Activated effector memory CD4-positive, alpha-beta T cell treated with anti-CD3 and anti-CD28 coated beads, Interleukin-2, amount 50 U/mL, for 16 hours (primary cell): Measurements from ENCODE around the gene FBLIM1.

ENCODE experiments used
- DNase-seq: peaks from one replicate; pipeline ENCODE4 v3.0.0-alpha.2; 2020

Gene FBLIM1

DNA sequence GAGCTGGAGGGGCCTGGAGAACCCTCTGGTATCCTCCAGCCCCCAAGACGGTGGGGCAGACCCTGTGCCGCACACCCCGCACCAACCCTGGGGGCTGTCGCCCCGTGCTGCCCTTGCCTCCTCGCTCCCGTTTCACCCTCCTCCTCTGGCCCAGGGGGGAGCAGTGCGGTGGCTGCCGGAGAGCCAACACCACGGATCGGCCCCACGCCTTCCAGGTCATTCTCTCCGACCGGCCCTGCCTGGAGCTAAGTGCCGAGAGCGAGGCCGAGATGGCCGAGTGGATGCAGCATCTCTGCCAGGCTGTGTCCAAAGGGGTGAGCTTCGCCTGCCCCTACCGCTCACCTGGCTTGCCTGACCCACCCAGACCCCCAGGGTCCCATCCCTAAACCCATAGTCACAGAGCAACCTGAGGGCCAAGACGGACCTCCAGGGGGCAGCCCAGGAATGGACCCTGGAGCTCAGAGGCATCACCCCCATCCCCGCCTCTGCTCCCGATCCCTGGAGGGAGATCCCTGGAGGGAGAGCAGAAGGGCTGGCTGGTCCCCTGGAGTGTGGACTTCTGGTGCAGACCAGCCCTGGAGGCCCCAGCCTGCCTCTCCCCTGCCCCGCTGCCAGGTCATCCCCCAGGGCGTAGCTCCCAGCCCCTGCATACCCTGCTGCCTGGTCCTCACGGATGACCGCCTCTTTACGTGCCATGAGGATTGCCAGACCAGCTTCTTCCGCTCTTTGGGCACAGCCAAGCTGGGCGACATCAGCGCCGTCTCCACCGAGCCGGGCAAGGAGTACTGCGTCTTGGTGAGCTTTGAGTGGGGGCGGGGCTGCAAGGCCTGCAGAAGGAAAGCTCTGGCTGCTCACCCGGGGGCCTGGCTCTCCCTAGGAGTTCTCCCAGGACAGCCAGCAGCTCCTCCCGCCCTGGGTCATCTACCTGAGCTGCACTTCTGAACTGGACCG is 26.6 kb upstream of the FBLIM1 start:
- DNase-seq = no peak

DNA sequence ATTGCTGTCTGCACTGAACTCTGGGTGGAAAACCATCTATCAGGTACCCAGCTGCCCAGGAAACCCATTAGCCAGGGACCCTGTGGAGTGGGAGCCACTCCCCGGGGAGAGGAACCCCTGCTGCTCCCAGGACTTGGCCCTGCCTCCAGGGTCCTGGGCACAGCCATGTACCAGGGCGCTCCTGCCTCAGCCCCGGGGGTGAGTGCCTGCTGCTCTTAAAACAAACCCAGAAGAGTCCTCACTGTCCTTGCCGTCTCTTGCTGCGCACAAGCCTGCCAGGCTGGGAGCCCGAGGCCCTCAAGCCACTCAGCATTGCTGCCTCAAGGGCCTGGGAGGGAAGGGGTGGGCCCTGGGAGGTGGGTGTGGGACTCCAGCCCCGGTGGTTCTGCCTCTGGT is 25.9 kb upstream of the FBLIM1 start:
- DNase-seq = no peak

DNA sequence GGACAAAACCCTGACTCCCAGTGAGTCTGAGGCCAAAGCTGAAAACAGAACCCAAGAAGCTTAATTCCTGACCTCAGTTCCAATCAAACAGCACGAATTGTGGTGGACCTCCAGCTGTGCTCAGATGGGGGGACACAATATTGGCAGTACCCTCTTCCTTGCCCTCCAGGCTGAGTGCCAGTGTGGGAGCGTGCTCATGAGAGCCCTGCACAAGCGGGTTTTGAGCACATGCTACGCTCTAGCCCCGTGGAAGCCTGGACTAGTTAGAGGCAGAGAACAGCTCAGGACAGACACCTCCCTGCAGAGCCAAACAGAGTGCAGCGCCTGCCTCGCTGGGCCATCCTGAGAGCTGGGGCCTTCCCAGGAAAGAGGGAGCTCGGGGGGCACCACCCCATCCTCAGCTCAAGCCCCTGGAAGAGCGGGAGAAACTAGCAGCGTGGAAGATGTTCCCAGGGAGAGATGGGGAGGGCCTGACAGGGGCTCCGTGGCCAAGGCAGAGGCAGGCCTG is 25.3 kb upstream of the FBLIM1 start:
- DNase-seq = no peak

DNA sequence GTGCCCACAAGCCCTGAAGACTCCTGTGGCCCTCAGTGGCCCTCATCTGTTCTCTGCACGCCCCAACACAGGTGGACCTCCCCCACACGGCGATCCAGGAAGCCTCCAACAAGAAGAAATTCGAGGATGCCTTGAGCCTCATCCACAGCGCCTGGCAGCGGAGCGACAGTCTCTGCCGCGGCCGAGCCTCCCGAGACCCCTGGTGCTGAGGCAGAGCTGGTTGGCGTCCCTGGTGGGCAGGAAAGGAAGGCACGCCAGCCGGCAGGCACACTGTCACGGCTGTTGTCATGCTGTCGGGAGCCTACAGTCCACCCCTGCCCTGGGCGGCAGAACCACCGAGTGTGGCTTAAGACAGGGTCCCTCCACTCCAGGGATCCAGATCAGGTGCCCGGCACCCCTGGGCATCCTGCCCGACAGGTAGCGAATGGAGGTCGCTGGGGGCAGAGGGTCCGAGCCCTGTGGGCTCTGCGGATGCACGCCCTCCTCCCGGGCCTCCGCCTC is 24.8 kb upstream of the FBLIM1 start:
- DNase-seq = no peak

DNA sequence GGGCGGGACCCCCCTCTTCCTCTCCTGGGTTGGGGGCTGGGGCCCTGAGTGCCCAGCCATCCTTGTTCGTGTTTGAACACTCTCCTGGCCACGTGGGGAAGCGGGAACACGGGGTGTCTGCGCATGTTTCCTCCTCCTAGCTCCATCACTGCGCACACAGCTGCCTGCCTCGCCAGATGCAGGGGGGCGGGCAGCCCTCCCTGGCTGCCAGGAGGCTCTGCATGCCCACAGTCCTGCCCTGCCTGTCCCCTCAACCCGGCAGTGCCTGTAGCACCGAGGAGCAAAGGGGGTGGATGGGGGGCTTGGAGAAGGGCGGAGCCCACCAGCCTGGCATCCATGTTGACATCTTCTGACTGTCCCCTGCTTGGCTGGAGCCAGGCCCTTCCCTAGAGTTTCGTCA is 24.3 kb upstream of the FBLIM1 start:
- DNase-seq = no peak

DNA sequence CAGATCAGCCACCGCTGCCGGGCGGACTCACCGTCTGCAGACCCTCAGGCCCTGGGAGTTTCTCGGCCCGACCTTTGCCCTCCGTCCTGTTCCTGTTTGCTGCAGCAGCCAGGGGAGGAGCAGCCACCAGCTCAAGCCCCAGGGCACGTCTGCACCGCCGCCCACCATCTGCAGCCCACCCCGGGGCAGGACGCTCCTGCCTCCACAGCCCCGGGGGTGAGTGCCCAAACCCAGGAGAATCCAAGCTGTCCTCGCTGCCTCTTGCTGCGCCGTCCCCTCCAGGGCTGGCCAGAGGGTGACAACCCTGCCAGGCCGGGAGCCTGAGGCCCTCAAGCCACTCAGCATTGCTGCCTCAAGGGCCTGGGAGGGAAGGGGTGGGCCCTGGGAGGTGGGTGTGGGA is 23.7 kb upstream of the FBLIM1 start:
- no peak for DNase-seq

DNA sequence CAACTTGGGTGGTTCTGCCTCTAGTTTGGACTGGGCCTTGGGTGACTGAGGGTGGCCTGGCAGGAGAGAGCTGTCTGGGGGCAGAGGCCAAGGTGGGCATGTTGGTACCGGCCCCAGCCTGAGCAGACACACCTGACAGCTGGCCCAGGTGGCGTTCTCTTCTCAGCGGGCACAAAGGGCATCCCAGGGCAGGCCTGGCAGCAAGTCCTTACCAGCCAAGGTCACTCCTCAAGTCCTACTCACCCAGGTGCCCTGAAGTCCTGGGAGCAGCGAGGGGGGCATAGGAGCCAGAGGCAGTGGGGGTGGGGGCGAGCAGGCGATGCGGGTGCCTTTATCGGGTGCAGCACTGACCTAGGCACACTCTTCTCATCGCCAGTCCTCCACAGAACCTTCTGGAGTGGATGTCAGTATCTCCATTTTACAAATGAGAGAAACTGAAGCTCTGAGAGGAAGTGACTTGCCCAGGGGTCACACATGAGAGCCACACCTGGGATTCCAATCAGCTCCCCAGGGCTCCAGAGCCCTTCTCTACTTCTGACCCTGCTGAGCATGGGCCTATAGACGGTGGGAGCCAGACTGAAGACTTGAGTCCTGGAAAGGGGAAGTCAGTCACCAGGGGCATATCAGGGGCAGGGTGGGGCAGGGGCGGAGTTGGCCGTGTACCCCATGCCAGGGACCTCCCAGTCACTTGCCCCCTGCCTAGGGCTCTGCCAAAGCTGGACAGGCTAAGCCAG is 23.1 kb upstream of the FBLIM1 start:
- no peak for DNase-seq

DNA sequence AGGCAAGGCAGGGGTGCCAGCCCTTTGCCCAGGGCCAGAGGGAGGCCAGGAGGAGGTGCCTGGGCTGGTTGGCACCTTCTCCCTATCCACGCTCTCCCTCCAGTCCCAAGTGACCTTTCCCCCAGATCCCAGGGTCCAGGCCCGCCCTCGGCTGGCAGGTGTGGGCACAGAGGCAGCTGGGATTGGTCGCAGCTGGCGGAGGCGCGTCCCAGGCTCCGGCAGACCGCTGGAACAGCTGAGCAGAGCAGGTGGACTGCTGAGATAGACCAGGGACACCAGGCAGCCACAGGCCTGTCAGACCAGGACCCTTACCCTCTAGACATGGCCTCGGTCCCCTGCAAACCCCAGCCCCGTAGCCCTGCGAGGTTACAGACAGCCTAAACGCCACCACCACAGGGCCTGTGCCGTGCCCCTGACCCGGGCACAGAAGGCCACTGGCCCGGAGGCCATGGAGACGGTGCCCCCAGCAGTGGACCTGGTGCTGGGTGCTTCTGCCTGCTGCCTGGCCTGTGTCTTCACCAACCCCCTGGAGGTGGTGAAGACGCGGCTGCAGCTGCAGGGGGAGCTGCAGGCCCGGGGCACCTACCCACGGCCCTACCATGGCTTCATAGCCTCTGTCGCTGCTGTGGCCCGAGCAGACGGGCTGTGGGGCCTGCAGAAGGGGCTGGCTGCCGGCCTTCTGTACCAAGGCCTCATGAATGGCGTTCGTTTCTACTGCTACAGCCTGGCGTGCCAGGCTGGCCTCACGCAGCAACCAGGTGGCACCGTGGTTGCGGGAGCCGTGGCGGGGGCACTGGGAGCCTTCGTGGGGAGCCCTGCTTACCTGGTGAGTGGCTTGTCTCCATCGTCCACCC is 22.3 kb upstream of the FBLIM1 start, which contains the start of gene SLC25A34:
Gene SLC25A34, plus strand, starts transcription at position 221 of the 854 bp plus-strand sequence. Its CDS starts 228 bp downstream, at position 449.
- DNase-seq = no peak

DNA sequence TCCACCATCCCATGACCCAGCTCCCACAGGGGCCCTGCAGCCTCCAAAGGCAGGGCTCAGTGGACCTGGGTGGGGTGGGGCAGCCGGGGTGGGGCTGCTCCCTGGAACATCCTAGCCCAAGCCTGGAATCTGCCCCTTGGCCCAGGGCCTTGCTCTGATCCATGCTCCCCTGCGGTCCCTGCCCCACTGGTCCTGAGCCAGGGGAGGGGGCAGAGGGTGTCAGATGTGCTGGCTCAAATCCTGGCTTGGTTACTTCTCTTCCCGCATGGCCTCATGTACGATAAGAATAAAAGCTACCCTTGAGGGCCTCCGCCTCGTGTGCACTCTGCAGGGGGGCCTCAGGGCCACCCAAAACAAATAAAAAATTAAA is 21.7 kb upstream of the FBLIM1 start:
- DNase-seq = no peak

DNA sequence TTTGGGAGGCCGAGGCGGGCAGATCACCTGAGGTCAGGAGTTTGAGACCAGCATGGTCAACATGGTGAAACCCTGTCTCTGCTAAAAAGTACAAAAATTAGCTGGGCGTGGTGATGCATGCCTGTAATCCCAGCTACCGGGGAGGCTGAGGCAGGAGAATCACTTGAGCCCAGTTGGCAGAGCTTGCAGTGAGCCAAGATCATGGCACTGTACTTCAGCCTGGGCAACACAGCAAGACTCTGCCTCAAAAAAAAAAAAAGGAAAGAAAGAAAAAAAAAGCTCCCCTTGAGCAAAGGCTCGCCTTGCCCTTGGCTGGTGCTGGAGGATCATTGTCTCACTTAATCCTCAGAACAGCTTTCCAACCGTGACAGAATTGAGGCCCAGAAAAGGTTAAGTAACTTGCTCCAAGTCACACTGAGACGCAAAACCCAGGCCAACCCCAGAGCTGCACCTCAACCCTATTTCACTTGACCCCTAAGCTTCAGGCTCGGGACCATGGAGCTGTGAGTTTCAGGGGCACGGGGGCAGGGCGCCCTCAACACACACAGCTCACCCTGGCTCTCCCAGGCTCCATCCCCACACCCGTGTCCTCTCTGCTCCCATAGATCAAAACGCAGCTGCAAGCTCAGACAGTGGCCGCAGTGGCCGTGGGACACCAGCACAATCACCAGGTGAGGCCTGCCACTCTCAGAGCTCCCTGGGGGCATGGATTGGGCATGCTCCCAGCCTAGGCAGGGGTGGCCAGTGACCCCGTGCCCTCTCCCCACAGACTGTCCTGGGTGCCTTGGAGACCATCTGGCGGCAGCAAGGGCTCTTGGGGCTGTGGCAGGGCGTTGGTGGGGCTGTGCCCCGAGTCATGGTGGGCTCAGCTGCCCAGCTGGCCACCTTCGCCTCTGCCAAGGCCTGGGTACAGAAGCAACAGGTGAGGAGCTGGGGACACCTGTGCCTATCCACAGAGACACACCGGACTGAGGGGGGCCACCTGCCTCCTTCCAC is 21.0 kb upstream of the FBLIM1 start:
- DNase-seq = no peak

DNA sequence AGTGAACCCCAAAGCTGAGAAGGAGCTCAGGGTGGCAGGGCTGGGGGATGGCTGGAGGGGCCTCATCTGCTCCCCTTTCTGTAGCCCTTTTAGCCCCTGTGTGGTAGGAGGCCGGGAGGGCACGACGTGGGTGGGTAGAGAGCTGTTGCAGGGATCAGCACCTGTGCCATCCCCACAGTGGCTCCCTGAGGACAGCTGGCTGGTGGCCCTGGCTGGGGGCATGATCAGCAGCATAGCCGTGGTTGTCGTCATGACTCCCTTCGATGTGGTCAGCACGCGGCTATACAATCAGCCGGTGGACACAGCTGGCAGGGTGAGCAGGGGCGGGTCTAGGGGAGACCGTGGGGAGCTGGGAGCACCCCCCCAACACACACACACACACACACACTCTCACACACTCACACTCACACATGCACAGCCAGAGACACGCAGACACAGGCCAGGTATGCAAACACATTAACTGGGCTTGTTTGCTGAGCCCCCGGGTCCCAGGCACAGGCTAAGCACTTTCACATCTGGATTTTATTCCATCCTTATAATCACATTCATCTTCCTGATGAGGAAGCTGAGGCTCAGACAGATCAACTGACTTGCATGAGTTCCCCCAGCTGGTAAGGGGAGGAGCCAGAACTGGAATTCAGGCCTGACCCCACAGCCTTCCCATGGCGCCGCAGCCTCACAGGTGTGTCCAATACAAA is 20.0 kb upstream of the FBLIM1 start:
- DNase-seq = no peak

DNA sequence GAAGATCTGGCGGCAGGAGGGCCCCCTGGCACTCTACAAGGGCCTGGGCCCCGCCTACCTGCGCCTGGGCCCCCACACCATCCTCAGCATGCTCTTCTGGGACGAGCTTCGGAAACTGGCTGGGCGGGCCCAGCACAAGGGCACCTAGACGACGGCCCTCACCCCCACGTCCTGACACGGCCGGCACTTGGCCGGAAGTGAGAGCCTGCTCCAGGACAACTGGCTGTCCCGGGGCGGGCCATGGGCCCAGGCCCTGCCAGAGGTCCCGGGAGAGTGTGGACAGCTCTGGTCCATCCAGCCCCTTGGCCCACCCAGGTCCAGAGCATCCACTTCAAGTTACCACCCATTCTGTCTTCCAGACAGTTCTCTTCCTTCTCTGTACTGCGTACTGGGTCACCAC is 19.3 kb upstream of the FBLIM1 start:
- no peak for DNase-seq

DNA sequence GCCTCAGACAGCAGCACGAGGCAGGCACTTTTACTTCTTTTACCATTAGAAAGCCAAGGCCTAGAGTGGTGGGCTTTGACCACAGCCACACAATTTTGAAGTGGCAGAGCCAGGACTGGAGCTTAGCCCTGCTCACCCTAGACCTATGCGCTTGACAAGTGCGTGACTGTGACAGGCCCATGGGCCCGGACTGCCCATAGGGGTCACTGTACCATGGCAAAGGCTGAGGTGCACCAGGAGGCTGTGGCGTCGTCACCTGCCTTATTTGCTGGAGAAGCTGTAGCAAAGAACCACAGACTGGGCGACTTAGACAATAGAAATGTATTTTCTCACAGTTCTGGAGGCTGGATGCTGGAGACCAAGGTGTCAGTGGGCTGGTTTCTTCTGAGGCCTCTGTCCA is 18.9 kb upstream of the FBLIM1 start:
- DNase-seq = no peak

DNA sequence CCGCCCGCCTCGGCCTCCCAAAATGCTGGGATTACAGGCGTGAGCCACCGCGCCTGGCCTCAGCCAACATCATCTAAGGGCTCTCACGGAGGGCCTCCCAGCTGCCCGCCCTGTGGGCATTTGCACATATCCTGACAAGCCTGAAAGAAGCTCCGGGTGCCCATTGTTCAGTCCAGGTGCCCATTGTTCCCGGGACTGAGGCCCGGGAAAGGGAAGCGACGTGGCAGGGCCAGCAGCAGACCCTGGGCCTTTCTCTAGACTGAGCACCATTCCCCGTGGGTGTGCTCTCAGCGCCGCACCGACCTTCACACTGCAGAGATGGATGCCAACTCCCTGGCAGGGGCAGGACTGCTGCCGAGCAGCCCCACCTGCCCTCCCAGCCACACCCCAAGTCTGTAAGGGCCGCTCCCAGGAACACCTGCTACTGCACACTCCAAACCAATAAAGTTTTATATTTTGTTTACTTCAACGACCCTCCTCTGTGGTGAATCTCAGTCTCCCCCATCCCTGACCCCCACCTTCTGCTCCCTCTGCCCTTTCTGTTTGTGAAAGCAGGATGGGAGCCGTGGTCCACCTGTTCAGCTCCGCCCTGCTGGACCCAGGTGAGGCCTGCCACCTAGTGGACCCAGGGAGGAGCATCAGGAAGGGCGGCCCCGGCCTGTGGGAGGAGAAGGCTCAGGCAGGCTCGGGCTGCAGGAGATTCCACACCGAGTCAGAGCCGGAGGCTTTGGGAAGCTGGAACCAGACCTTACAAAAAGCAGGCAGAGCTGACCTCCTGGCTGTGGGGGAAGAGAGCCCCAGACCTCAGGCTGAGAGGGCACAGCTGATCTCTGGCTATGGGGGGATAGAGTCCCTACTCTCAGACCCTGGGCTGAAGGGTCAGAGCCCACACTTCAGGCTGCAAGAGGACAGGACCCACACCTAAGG is 17.4 kb upstream of the FBLIM1 start:
- DNase-seq = peak; percentile 84

DNA sequence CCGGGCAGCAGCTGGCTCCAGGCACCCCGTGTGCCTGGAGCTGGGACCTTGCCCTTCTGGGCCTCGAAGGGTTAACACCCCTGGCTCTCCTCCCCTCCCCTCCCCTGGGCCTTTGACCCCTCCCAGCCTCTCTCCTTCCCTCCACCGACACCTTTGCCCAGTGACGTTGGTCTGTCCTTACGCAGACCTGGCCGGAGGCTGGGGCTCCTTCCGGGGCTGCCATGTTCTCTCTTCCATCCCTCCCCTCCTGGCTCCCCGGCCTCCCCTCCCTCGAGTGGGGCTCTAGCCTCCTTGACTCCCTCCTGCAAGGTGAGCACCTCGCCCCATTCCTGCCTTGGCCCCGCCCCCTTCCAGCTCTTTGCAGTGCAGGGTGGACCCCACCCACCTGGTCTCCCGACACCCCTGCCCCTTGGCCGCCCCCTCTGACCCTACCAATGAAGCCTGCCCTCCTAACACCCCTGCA is 16.2 kb upstream of the FBLIM1 start, which contains the start of gene TMEM82:
Gene TMEM82, plus strand, starts transcription at position 161 of the 463 bp plus-strand sequence. Its CDS starts 61 bp downstream, at position 222.
- DNase-seq = no peak

DNA sequence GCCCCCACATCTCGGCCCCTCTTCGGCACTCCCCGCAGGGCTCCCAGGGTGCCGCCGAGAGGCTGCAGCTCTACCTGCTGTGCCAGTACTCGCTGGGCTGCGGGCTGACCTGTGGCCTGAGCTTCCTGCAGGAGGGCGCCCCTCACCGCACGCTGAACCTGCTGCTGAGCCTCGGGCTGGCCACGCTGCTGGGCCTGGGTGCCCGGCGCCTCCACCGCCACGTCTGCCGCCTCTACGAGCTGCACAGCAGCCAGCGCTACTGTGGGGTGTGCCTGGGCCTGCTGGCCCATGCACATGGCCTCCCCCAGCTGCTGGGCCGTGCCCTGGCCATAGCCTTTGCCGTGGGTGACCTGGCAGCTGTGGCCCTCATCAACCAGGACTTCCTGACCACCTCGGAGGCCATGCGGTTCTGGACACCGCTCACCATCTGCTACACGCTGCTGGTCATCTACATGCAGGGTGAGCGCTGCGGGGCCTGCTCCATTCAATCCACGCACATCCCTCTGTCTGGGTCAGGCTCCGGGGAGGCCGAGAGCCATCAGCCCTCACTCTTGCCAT is 14.4 kb upstream of the FBLIM1 start:
- DNase-seq = no peak

DNA sequence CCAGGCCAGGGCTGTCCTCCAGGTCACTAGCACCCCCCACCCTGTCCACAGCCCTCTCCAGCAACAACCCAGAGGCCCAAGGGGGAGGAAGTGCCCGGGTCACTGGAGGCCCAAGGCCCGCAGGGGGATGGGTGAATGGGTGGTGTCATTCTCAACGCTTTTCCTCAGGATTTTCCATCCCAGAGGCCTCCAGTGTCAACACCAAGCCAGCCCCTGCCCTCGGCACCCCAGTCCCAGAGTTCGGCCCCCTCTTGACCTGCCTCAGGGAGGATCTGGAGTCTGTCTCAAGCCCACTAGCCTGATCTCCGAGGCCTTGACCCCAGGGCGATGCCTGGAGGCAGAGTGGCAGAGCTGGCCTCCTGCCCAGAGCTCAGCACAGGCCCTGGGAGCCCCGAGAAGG is 11.2 kb upstream of the FBLIM1 start:
- DNase-seq = no peak

DNA sequence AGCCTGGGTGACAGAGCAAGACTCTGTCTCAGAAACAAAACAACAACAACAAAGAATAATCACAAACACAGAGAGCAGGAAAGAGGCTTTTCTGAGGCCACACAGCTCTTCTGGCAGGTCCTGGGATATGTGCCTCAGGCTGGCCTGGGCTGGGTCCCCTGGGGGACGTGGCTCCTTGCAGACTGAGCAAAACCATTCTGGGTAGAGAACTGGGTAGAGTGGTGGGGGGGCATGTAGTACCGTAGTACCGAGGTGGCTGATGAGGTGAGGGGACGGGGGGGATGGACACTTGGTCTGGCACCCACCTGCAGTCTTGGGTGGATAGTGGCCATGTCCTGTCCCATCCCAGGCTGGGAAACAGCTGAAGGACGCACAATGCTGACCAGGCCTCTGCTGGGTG is 10.3 kb upstream of the FBLIM1 start:
- no peak for DNase-seq
